ENCODE data around the gene MYO9B.

MYO9B gene

DNA sequence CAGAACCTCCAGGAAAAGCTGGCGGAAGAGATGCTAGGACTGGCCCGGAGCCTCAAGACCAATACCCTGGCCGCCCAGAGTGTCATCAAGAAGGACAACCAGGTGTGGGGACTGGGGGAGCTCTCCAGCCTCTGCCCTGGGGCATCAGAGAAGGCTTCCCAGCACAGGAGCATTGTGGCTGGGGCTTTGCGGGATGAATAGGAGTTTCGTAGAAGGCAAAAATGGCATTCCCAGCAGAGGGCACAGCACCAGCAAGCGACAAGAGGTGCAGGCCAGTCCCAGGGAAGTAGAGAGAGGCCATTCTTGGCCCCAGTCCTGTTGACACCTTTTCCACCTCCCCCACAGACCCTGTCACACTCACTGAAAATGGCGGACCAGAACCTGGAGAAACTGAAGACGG is 143.7 kb downstream of the MYO9B start:
- no peak for DNase-seq

DNA sequence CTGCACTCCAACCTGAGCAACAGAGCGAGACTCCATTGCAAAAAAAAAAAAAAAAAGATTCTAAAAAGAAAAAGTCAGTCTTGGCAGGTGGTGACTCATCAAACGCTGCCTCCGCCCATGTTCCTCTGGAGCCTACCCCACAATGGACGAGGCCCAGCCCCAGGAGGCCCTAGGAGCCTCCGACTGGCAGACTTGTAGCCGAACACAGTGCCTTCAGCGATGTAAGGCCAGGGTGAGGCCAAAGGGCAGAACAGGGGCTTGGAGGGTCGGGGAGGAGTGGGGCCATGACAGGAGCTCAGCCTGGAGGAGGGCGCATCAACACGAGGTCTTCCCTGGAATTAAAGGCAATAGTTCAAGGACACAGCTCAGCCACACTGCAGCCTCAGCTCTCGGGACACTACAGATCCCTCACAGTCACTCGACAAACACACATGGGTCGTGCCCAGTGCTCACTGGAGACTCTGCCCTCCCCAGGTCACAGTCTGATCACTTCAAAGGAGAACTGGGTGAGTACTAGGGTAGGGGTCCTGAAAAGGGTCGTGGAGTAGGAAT is 144.7 kb downstream of the MYO9B start:
- no peak for DNase-seq

DNA sequence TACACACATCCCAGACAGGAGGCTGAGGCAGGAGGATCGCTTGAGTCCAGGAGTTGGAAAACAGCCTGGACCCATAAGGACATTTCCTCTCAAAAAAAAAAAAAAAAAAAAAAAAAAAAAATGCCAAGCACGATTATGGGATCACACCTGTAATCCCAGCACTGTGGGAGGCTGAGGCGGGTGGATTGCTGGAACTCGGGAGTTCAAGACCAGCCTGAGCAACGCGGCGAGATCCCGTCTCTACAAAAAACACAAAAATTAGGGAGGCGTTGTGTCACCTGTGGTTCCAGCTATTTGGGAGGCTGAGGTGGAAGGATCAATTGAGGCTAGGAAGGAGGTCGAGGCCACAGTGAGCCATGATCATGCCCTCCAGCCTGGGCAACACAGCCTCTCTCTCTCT is 149.5 kb downstream of the MYO9B start:
- DNase-seq = no peak

DNA sequence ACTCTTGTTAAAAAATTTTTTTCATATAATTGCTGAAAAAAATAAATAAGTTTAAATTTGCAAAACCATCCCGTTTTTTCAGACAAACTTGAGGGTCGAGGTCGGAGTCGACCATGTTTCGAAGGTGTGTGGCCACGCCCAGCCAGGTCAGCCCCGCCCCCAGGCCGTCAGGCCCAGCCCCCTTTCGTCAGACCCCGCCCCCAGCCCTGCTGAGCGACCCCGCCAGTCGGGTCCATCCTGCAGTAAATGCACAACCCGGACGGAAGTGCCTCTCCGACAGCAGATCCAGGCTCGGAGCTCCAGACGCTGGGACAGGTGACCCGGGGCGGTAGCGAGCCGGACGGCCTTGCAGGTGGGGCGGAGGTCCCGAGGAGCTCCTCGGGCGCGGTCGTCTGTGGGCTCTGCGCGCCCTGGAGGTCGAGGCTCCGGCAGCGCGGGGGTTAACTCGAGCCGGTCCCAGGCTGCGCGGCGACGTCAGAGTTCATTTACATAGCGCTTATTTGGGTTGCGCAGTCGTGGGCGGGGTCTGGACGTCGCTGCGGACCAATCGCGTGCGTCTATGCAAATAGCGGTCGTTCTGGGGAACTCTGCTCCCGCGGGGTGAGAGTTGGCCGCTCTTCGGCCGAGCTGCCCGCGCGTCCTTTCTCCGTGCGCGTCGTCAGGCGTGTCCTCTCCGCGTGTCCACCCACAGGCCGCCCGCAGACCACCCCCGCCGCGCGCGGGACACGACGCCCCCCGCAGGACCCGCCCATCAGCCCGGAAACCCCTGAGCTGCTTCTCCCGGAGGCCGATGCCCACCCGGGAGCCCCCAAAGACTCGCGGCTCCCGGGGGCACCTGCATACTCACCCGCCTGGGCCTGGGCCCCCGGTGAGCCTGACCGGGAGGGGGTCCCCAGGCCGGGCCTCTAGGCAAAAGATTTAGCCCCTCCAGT is 150.7 kb downstream of the MYO9B start, which contains the start of gene OCEL1:
OCEL1 (plus strand) TSS at position 225 of the 932 bp plus-strand sequence; CDS start at position 247, 22 bp downstream.
- peak; percentile 96 to 97 for DNase-seq

GRCh38 chr19:17227798-17228367 is 152.3 kb downstream of the MYO9B start:
- no peak for DNase-seq

DNA sequence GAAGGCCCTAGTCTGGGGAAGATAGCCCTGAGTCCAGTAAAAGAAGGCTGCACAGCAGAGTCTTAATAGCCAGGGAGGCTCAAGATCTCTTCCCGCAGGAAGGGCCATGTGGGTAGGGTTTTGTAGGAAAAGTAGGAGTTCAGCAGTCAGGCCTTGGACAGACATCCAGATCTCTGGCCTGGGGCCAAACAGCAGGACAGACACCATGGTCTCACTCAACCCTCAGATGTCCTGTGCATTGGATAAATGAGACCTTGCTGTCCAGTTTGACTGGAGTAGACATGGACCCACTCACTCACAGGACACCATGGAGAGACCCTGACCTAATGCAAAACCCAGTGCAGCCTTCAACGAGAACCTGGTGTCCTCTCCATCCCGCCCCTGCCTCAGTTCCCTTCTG is 154.3 kb downstream of the MYO9B start:
- no peak for DNase-seq

DNA sequence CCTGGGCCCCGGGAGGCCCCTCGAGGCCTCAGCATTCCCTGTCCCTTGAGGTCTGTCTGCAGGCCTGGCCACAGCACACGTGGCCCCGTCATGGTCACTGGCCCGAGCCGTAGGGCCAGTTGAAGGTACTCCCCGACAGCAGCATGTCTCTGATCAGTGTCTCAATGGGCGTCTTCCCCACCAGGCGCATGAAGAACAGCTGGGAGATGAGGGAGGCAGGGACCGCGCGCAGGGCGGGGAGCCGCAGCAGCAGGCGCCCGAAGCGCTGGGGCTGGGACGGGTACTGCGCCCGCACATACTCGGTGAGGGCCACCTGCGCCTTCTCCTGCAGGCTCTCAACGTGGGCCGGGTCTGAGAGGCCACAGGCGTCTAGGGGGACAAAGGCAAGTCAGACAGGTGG is 156.7 kb downstream of the MYO9B start:
- no peak for DNase-seq

DNA sequence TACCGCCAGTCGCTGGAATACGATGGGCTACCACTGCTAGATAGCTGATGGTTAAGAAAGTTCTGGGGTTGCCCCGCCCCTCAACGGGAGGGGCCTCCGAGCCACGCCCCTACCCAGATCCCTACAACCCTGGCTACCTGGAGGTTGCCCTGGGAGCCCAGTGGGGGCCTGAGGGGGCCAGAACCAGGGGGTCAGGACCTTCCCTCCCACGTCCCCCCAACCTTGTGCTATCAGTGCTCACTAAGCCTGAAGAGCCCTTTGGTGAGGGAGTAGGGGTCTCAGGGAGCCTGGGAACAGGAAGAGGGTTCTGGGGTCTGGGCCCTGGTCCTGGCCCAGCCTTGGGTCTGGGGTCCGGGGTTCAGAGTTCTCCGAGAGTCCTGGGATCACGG is 159.3 kb downstream of the MYO9B start:
- DNase-seq = peak; percentile 50 to 61

DNA sequence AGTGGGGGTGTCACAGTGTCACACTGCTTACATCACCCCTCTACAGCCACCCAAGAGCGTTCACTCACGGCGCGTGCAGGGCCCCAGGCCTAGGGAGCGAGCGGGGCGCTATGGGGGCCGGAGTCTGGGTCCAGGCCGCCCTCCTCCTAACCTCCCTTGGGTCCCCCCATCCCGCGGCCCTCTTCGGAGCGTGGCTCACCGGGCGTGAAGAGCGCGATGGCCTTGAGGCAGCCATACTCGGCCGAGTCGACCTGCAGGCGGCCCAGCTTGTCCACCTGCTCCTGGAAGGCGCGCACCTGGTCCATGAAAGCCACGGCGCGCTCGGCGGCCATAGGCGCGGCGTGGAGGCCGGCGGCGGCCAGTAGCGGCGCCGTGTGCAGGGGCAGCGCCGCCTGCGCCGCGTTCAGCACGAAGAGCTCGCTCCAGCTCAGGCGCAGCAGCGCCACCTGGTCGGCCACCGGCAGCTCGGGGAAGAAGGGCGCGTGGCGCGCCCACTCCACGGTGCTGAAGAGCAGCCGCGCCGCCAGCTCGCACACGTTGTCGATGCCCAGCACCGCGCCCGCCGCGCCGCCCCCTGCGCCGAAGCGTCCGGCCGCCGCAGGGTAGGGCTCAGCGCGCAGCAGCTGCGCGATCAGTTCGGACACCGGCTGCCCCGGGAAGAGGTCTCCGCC is 159.9 kb downstream of the MYO9B start:
- peak; percentile 36 to 77 for DNase-seq

- DNase-seq = peak; percentile 75
These were observed 160.6 kb downstream of the MYO9B start for GRCh38 chr19:17235971-17236777.

- no peak for DNase-seq
These were observed 161.4 kb downstream of the MYO9B start for GRCh38 chr19:17236811-17237543.

DNA sequence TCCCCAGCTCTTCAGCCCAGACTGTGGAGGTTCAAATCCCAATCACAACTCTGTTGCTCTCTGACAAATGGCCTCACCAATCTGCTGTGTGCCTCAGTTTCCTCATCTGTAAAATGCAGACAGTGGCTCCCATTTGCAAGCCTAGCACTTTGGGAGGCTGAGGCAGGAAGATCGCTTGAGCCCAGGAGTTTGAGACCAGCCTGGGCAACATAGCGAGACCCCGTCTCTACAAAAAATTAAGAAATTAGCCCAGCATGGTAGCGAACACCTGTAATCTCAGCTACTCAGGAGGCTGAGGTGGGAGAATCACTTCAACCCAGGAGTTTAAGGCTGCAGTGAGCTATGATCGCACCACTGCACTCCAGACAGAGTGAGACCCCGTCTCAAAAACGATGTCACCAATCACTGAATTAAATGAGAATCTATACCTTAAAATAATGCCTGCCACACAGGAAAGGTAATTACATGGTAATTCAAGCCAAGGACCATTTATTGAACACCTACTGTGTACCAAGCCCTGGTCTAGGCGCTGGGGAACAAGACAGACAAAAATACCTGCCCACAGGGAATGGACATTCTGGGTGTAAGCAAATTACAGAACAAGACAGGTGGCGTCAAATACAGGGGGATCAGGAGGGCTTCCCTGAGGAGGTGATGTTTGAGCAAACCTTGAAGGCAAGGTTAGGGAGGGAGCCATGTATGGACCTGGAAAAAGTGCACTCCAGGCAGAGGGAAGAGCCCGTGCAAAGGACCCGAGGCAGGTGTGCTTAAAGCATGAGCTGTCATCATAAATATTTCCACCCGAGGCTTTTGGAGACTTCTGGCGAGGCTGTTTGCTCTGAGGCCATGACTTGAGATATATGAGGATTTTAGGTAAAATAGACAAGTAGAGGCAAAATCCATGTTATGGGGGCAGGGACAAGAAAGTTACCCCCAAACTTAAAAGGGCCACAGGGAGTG is 162.4 kb downstream of the MYO9B start:
- DNase-seq = no peak

GRCh38 chr19:17240062-17240752 is 164.6 kb downstream of the MYO9B start:
- DNase-seq = no peak

DNA sequence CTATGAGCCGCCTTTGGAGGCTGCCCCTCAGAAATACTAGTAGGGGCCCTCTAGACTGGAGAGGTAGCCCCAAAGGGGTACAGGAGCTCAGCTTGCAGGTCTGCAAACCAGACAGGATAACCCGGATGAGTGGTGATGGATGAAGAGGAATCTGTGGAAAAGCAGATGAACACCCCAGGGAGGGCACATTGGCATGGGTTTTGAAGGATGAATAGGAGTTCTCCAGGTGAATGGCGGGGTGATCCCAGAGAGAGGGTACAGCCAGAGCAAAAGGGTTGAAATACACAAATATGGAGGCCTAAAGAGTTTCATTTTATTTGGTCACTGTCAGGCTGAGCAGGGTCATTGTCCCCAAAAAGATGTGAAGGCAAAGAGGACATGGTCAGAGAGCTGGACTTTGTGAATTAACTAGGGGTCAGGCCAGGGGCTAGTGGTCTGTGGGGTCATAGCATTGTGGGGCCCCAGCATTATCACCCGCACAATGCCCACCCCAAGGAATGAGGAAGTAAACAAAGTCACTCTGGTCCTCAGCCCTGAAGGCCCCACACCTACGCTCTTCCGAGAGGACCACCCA is 165.3 kb downstream of the MYO9B start:
- DNase-seq = no peak

GRCh38 chr19:17242431-17243208 is 167.0 kb downstream of the MYO9B start:
- DNase-seq = no peak

GRCh38 chr19:17243211-17243829 is 167.7 kb downstream of the MYO9B start:
- no peak for DNase-seq

DNA sequence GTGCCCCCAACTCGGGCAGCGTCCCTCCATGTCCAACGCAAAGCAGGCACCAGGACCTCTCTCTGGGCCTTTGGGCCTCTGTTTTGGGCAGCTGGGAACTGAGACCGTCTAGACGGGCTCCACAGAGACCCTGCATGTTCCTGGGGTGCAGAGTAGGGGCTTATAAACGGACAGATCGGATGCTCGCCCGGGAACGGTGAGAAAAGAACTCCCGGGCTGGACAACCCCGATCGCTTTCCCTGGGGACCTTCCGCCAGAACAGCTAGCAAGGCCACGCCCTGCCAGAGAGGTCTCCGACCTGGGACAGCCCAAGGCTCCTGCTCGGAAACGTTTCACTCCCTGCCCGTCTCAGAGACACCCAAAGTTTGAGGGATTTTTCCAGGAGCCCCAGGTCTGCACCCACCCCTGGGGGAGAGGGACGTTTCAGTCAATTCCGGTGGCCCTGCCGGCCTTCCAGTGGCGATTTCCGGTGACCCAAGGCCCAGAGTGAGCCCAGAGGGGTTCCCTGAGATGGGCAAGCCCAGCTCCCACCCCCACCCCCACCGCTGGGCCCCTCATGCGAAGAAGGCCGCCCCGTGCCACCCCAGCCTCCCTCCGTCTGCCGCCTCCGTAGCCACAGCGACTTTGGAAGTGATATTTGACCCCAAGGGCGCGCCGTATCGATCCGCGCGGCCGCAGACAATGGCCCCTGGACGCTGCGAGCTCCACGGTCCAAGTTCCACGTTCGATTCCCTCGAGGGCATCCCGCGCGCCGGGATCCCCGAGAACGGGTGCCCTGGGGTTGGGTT is 168.4 kb downstream of the MYO9B start:
- no peak for DNase-seq
